ENCODE measurements around the gene RNF157. TPM values are rescaled to one million over a fixed set of nuclear protein-coding genes. Genes with fewer than 3 reads are reported as not detected.

Gene RNF157
- total and polyA plus RNA-seq, 9 of the 15 experiments (the other 6 are each of a cell fraction or from before 2014, with no cell fraction given): 8.1 to 31.7 (median 20.8) TPM

- 0 out of 3 replicates have a peak, but pooled peaks cover 3% of the 10 kb centered on the region for H3K36me3 ChIP-seq (ENCODE audit: control insufficient read depth, insufficient read depth, low read length)
- FAIRE-seq (no peak), ATAC-seq (no peak), DNase-seq (ENCODE audit: extremely low read depth in 1 of 4, low spot score in 3 of 4) (no peak)
- H3K4me2 ChIP-seq (ENCODE audit: insufficient read depth, low read length): no peak overlapping the region
- in situ Hi-C loops (cut with MboI): no loop called here
- peaks cover 31 to 36% of the 10 kb centered on the region in 2 experiments; a peak in 4 of 5 replicates for H3K4me1 ChIP-seq (replicated peaks in 1 of 2; ENCODE audit: control insufficient read depth in 2 of 2, insufficient read depth in 2 of 2, low read length in 2 of 2)
- peak overlapping the region; percentile 85; the same call in 1 of the 3 replicates for H3K27ac ChIP-seq (ENCODE audit: extremely low read depth, low read depth, low read length)
- H3K9me1 ChIP-seq (ENCODE audit: control insufficient read depth, insufficient read depth, low read length): no peaks in the 10 kb centered on the region
- ChIA-PET POLR2A (interaction anchor here (0.6 to 4.8 kb wide), 18 partner anchors 8 to 1283 kb away, joined by 3 to 42 read pairs (median 4); no protein-coding TSS in a partner anchor), CTCF (ENCODE audit: low intra/inter-chr PET ratio) (interaction anchor here (0.7 kb wide), 1 partner anchor 16 kb away, joined by 6 read pairs; no protein-coding TSS in a partner anchor)
- BruUV-seq (replicated peaks): no TSS peak
- TF ChIP-seq ZBTB33 (CRISPR knock-in tag; IDR thresholded peaks at IDR 0.05) (no peak), CEBPB (tag; IDR thresholded peaks at IDR 0.05) (peak; percentile 58), FOXO4 (CRISPR knock-in tag; IDR thresholded peaks at IDR 0.05) (no peak), SP2 (IDR thresholded peaks at IDR 0.05; ENCODE audit: extremely low read depth, low read depth, low read length, poor library complexity, severe bottlenecking) (no peak), SAFB (IDR thresholded peaks at IDR 0.05; ENCODE audit: borderline replicate concordance, low read depth, low read length) (no peak), ZNF384 (IDR thresholded peaks at IDR 0.05; ENCODE audit: low read depth, low read length) (peak; percentile 55), RBM22 (IDR thresholded peaks at IDR 0.05; ENCODE audit: low read depth, low read length, poor library complexity, severe bottlenecking) (no peak), IRF9 (tag; IDR thresholded peaks at IDR 0.05) (no peak), DPF2 (IDR thresholded peaks at IDR 0.05) (0 out of 2 replicates have a peak, but pooled peaks have one; percentile 26)
- intact Hi-C loops (cut with micrococcal nuclease): loop anchor here (2.0 to 5.0 kb wide), 2 partner anchors 31 to 56 kb away; no protein-coding TSS in a partner anchor
- H3K79me2 ChIP-seq (ENCODE audit: control insufficient read depth, insufficient read depth, low read length): peaks cover 87% of the 10 kb centered on the region
- 44% methylated on average over 7 of the region's 7 CpGs for WGBS (ENCODE audit: insufficient coverage, low coverage, missing lambda C conversion rate)
- no peak overlapping the region for H2AFZ ChIP-seq (ENCODE audit: low read depth, low read length)
- H4K20me1 ChIP-seq (replicated peaks; ENCODE audit: control insufficient read depth, insufficient read depth, low read length): no peaks in the 10 kb centered on the region
- no peaks in the 10 kb centered on the region for H3K9me3 ChIP-seq (replicated peaks; ENCODE audit: control insufficient read depth, insufficient read depth, low read depth, low read length)
- H3K4me3 ChIP-seq: no peak overlapping the region
- H3K27me3 ChIP-seq (ENCODE audit: control insufficient read depth in 2 of 2, insufficient read depth in 2 of 2, low read length in 2 of 2): no peaks in the 10 kb centered on the region
- peak overlapping the region in 1 of 2 experiments; percentile 37; a peak in 1 of 4 replicates for H3K9ac ChIP-seq (ENCODE audit: insufficient read depth in 1 of 2, low read depth in 2 of 2, low read length in 2 of 2)
Measured at GRCh38 chr17:76237859-76238313, 2.4 kb downstream of the RNF157 start.
